A673 (cell line): ENCODE results near the gene SIGLEC7.

Experiments
- EZH2 ChIP-seq: fragments of 200-600 bp; sonication (generic); IDR thresholded peaks from 2 replicates; pipeline ENCODE4 v1.6.1; 2017; ENCODE audit warnings: borderline replicate concordance, low read depth, mild to moderate bottlenecking, mixed read lengths, antibody characterized with exemption, low read length; ENCODE audit not compliant: poor library complexity, severe bottlenecking
- TF ChIP-seq, protein P1 (sequence below): fragments of 300-800, 200-600 bp; sonication (generic); conservative IDR thresholded peaks from 2 replicates; pipeline ENCODE4 v1.5.1; 2017; ENCODE audit warnings: low read depth, mild to moderate bottlenecking, antibody characterized with exemption, low read length, moderate library complexity, mixed read lengths

DNA sequence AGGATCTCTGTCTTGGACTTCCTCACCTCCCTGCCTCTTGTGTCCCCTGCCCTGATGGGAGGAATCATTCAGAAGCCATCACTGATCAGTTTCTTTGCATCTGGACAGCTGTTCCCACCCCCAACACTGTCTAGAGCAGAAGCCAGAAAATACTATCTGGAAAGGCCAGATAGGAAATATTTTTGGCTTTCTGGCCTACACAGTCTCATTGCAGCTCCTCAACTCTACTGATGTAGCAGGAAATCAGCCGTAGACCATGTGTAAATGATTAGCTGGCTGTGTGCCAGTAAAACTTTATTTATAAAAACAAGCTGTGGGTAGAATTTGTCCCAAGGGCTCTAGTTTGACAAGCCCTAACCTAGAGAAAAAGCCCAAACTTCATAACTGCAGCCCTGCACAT, 5.6 kb downstream of the SIGLEC7 start:
- no peak for TF ChIP-seq EZH2
- TF ChIP-seq, protein P1, sequence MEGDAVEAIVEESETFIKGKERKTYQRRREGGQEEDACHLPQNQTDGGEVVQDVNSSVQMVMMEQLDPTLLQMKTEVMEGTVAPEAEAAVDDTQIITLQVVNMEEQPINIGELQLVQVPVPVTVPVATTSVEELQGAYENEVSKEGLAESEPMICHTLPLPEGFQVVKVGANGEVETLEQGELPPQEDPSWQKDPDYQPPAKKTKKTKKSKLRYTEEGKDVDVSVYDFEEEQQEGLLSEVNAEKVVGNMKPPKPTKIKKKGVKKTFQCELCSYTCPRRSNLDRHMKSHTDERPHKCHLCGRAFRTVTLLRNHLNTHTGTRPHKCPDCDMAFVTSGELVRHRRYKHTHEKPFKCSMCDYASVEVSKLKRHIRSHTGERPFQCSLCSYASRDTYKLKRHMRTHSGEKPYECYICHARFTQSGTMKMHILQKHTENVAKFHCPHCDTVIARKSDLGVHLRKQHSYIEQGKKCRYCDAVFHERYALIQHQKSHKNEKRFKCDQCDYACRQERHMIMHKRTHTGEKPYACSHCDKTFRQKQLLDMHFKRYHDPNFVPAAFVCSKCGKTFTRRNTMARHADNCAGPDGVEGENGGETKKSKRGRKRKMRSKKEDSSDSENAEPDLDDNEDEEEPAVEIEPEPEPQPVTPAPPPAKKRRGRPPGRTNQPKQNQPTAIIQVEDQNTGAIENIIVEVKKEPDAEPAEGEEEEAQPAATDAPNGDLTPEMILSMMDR: no peak
